ENCODE data around the gene KIAA1671.
A peak's percentile ranks its signal among the peaks of the same experiment; 100 is the strongest.
"Not testable (repeated sequence)": the region's sequence is repeated elsewhere in the genome, so short reads cannot be mapped to it uniquely, and the experiment has no call there.

KIAA1671 gene

DNA sequence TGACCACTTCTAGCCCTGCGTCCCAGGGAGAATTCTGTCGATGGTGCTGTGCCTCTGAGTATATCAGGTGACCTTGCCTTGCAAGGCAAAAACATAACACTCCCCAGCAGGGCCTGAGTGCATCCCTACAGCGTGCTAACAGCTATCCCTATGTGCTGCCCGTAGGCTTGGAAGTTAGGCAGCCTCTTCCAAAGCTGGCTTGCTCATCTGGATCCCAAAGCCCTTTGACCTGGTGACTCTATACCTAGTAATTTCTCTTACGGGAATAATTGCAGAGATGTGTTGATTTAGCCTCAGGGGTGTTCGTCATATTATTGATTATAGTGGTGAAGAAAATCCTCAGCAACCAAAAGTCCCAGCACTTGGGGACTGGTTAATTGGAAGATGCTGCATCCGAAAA, 214.6 kb downstream of the KIAA1671 start:
- in situ Hi-C loops (cut with MboI; ENCODE audit: low pct_unique_long_range_greater_than_20kb, low sequenced_read_pairs) = no loop called here
- DNase-seq = no peak

- DNase-seq = no peak
- in situ Hi-C loops (cut with MboI; ENCODE audit: low pct_unique_long_range_greater_than_20kb, low sequenced_read_pairs) = no loop called here
Measured at GRCh38 chr22:25167834-25168601, 215.5 kb downstream of the KIAA1671 start.

- no peak for DNase-seq
- in situ Hi-C loops (cut with MboI; ENCODE audit: low pct_unique_long_range_greater_than_20kb, low sequenced_read_pairs) = no loop called here
Measured at GRCh38 chr22:25169278-25170031, 216.9 kb downstream of the KIAA1671 start.

DNA sequence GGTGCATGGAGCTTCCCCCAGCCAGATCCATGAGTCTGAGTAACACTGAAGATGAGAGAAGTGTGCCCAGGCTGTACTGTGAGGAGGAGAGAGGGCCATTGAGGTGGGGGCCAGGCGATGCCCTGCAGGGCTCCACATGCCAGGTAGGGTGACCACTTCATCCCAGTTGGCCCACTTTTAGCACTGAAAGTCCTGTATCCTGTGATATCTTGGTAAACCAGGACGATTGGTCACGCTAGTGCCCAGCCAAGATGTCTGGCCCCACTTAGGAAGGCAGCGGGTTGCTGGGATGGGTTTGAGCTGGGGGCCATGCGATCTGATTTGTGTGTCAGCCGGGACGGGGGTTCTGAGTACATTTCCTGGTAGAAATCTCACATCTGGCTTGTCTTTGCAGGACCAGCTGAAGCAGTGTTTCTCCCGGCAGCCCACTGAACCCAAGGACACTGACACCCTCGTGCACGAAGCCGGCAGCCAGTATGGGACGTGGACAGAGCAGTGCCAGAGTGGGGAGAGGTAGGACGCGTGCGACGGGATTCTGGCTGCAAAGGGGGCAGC, 218.0 kb downstream of the KIAA1671 start:
- in situ Hi-C loops (cut with MboI; ENCODE audit: low pct_unique_long_range_greater_than_20kb, low sequenced_read_pairs) = no loop called here
- no peak for DNase-seq

DNA sequence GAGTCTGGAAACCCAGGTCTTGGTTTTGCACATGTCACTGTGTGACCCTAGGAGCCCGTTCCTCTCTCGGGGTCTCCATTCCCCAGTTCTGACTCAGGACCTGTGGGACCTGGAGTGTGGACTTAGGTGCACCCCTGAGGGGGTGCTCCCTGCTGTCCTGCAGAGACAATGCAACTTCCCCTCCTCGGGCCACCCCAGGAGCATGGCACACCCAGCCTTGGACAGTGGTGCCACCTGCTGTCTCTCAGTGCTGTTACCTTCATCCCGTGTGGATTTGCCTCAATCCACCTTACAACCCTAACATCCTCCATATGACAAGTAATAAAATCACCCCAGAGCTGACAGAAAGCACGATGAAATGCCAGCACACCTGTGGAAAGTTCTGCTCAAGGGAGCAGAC, 219.6 kb downstream of the KIAA1671 start:
- in situ Hi-C loops (cut with MboI; ENCODE audit: low pct_unique_long_range_greater_than_20kb, low sequenced_read_pairs) = no loop called here
- peak; percentile 15 for DNase-seq

DNA sequence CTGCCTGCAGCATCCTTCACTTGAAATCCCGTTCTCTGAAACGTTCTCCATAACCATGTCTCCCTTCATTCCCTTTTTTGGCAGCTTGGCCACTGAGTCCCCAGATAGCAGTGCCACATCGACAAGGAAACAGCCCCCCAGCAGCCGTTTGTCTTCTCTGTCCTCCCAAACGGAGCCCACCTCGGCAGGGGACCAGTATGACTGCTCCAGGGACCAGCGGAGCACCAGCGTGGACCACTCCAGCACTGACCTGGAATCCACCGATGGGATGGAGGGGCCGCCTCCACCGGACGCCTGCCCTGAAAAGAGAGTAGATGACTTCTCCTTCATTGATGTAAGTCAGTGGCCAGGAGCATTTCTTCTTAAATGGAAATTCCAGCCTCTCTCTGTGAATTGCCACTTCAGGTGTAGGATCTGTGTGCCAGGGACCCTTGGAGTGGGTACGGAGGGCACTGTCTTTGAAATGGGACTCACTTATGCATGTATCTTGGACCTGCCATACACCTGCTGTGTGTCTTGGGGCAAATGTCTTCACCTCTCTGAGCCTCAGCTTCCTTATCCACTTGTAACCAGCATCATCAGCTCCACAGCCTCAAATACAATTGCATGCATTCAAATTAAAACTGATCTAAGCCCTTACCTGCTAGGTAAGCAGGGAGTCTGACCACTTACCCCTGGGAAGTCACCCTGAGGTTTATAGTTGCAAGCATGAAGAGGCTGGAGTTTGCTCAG, 221.8 kb downstream of the KIAA1671 start:
- in situ Hi-C loops (cut with MboI; ENCODE audit: low pct_unique_long_range_greater_than_20kb, low sequenced_read_pairs) = no loop called here
- no peak for DNase-seq

DNA sequence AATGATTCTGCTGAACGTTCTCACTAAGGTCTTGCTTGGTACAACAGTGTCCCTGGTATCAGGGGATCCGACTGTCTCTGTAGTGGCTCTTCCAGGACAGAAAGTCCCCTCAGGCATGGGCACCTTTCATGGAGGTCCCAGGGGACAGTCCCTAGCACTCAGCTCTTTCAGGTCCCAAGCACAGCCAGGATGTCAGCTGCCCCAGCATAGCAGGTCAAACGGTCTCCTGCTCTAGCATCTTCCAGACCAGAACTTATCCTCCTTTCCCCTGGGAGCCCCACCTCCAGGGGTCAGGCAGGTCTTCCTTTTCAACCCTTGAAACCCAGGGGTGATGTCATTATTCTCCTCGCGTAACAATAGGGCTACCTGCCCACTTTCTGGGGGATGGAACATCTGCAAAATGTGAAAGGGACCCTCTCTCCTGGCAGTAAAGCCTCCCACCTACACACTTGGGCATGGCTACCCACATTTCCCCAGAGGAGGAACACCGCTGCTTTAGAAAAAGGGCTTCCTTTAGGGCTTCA, 222.4 kb downstream of the KIAA1671 start:
- DNase-seq = no peak
- in situ Hi-C loops (cut with MboI; ENCODE audit: low pct_unique_long_range_greater_than_20kb, low sequenced_read_pairs) = no loop called here

- DNase-seq = no peak
- in situ Hi-C loops (cut with MboI; ENCODE audit: low pct_unique_long_range_greater_than_20kb, low sequenced_read_pairs) = no loop called here
Measured at GRCh38 chr22:25176175-25176574, 223.7 kb downstream of the KIAA1671 start.

DNA sequence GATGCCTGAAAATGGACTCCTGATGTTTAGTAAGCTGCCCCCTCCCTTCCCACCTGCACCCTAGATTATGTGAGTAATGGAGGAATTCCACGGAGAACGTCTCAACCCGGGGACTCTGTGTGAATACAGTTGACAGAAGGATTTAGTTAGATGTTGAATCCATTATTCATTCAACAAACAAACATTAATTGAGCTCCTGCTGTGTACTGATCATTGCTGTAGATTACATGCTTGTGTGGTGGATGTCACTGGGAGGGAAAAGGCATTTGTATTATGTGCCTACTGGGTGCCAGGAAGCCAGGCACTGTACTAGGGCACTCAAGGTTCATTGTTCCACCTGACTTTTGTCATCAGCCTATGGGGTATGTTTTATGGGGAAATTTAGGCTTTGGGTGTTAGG, 224.3 kb downstream of the KIAA1671 start:
- in situ Hi-C loops (cut with MboI; ENCODE audit: low pct_unique_long_range_greater_than_20kb, low sequenced_read_pairs) = no loop called here

GRCh38 chr22:25177226-25177625, 224.7 kb downstream of the KIAA1671 start:
- in situ Hi-C loops (cut with MboI; ENCODE audit: low pct_unique_long_range_greater_than_20kb, low sequenced_read_pairs) = no loop called here
- DNase-seq = no peak

More for the DNA sequence above, 224.3 kb downstream of the KIAA1671 start:
- DNase-seq = no peak

DNA sequence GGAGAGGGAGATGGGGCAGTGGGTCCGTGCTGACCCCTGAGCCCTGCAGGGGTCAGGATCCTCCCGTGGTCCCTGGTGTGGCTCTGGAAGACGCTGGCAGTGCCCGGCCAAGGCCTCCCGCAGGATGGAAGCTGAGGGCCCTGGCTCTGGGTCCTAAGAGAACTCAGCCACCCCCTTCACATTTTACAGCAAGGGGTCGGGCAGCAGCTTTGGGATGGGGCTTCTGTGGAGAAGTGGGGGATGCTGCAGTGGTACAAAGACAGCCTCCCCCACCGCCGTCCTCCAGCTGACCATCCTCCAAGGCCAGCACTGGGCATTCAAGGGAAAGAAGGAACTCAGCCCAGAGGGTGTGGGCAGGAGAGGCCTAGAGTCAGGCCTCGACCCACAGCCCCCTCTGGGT, 225.4 kb downstream of the KIAA1671 start:
- no peak for DNase-seq
- in situ Hi-C loops (cut with MboI; ENCODE audit: low pct_unique_long_range_greater_than_20kb, low sequenced_read_pairs) = no loop called here

DNA sequence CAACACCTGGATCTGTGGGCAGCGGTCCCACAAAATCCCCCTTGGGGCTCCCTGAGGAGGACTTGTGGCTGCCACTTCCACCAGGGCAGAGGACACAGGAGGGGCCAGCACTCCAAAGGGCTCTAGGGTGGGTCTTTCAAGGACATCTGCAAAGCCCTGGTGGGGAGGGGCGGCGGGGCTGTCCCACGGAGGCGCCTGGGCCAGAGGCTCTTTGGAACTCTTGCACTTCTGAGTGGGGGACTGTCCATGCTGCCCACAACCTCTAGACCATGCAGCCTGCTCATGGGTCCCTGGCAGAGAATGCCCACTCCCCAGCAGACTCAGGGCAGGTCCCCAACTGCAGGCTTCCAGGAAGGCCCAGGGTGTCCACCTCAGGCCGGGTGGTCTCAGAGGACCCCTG, 225.8 kb downstream of the KIAA1671 start:
- DNase-seq; in situ Hi-C loops (cut with MboI; ENCODE audit: low pct_unique_long_range_greater_than_20kb, low sequenced_read_pairs): not testable (repeated sequence)

DNA sequence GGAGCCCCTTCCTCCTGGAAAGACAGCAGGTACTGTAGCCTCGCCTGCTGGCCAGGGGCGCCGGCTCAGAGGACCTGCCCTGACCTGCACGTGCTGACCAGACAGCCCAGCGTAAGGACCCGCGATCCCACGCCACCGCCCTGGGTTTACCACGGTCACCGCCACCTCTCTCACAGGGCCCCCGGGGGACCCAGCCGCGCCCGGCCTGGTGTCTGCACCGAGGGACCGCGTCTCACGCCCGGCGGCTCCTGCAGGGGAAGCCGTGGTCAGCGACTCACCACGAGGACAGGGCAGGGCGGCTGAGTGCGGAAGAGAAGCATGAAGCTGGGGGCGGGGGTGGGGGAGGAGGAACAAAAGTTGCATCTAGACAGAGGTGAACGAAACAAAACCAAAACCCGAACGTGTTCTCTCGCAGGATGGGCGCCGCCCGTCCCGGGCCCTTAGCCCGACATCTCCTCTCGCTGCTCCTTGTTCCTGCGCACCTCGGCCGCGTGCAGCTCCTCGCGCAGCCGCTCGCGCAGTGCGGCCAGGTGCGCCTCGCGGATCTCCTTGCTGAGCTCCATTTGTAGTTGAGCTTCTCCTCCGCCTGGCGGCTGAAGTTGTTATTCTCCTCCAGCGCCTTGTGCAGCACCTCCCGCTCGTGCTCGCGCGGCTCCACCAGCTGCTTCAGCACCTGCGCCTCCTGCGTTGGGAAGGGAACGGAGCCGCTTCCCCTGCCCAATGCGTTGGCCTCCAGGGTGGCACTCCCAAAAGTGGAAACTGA, 226.5 kb downstream of the KIAA1671 start:
- in situ Hi-C loops (cut with MboI; ENCODE audit: low pct_unique_long_range_greater_than_20kb, low sequenced_read_pairs); DNase-seq: not testable (repeated sequence)

GRCh38 chr22:25182131-25183110, 229.9 kb downstream of the KIAA1671 start:
- no peak for DNase-seq
- in situ Hi-C loops (cut with MboI; ENCODE audit: low pct_unique_long_range_greater_than_20kb, low sequenced_read_pairs) = no loop called here

GRCh38 chr22:25183949-25184619, 231.6 kb downstream of the KIAA1671 start:
- DNase-seq = no peak
- in situ Hi-C loops (cut with MboI; ENCODE audit: low pct_unique_long_range_greater_than_20kb, low sequenced_read_pairs) = no loop called here

- in situ Hi-C loops (cut with MboI; ENCODE audit: low pct_unique_long_range_greater_than_20kb, low sequenced_read_pairs) = no loop called here
- DNase-seq = no peak
Measured at GRCh38 chr22:25186140-25186539, 233.6 kb downstream of the KIAA1671 start.

GRCh38 chr22:25187469-25187868, 235.0 kb downstream of the KIAA1671 start:
- in situ Hi-C loops (cut with MboI; ENCODE audit: low pct_unique_long_range_greater_than_20kb, low sequenced_read_pairs) = no loop called here
- DNase-seq = no peak
